Gastroesophageal sphincter (tissue), 4 donors: ENCODE data around the gene RCSD1. TPM values are rescaled to one million over a fixed set of nuclear protein-coding genes. Genes with fewer than 3 reads are reported as not detected.
"Not testable (repeated sequence)": the region's sequence is repeated elsewhere in the genome, so short reads cannot be mapped to it uniquely, and the experiment has no call there.

ENCODE experiments used
- ATAC-seq: fragments of 150-250 bp; one replicate; pipeline ENCODE4 v1.9.1; 2016; ENCODE audit warnings: mild to moderate bottlenecking, moderate library complexity
- H3K27ac ChIP-seq, 4 donors: fragments of 200-600 bp; sonication (generic) in 3 of 4; 1 replicate in 3 of 4; 2 replicates in 1 of 4; pipeline ENCODE4 v1.5.1; 2016 to 2019
- H3K27me3 ChIP-seq: fragments of 200-600 bp; sonication (generic); one replicate; pipeline ENCODE4 v1.5.1; 2019
- H3K36me3 ChIP-seq, 2 donors: fragments of 200-600 bp; sonication (generic); one replicate each; pipeline ENCODE4 v1.5.1; 2019; ENCODE audit warnings: control low read depth in 1 of 2
- H3K4me1 ChIP-seq, 3 donors: fragments of 200-600 bp; sonication (generic); 1 replicate in 2 of 3; 2 replicates in 1 of 3; pipeline ENCODE4 v1.5.1; 2016 to 2019; ENCODE audit warnings: control low read depth in 2 of 3
- H3K4me3 ChIP-seq, 2 donors: fragments of 200-600 bp; sonication (generic); one replicate each; pipeline ENCODE4 v1.5.1; 2019; ENCODE audit warnings: mild to moderate bottlenecking in 1 of 2, moderate library complexity in 1 of 2
- H3K9me3 ChIP-seq, 3 donors: fragments of 200-600 bp; sonication (generic); one replicate each; pipeline ENCODE4 v1.5.1; 2017 to 2019; ENCODE audit warnings: control low read depth in 2 of 3
- CTCF ChIP-seq, 4 experiments: fragments of 200-600 bp in 2 of 4; fragments of 450-650 bp in 2 of 4; sonication (generic) in 1 of 4; IDR thresholded peaks; one replicate each; pipeline ENCODE4 v1.5.1; 2017 to 2019; ENCODE audit warnings: antibody characterized with exemption in 4 of 4, mild to moderate bottlenecking in 2 of 4, moderate library complexity in 2 of 4
- EP300 ChIP-seq: sonication (generic); formaldehyde crosslinking; IDR thresholded peaks from one replicate; pipeline ENCODE4 v1.6.1; 2017; ENCODE audit warnings: antibody characterized with exemption, mild to moderate bottlenecking
- POLR2A ChIP-seq, 2 donors: fragments of 450-650 bp; IDR thresholded peaks; one replicate each; pipeline ENCODE4 v1.6.1; 2017; ENCODE audit warnings: antibody characterized with exemption in 2 of 2, mild to moderate bottlenecking in 2 of 2, moderate library complexity in 1 of 2
- POLR2AphosphoS5 ChIP-seq: sonication (generic); formaldehyde crosslinking; IDR thresholded peaks from one replicate; pipeline ENCODE4 v1.6.1; 2017; ENCODE audit warnings: antibody characterized with exemption
- WGBS, 2 donors: methylation state at CpG; one replicate each; pipeline ENCODE4 v1.1.5; 2018; ENCODE audit warnings: low coverage in 1 of 2; 5-methylcytosine and 5-hydroxymethylcytosine counted together
- total RNA-seq, 4 donors: library from RNA; depleted of rRNA; stranded (reverse); fragments of >200 nt; gene quantifications; one replicate each; pipeline ENCODE4 v1.1.0, GENCODE V29; 2016

The RCSD1 gene
- total RNA-seq, 4 donors from 2014 or later: 14.5 to 20.6 (median 17.3) TPM

GRCh38 chr1:167738158-167738557 lies 108.1 kb downstream of the RCSD1 start:
- no peak for ATAC-seq
- whole genome bisulfite sequencing, 2 donors: 97 to 99% methylated on average over 7 to 8 of the region's 8 CpGs
- no peaks in the 10 kb centered on the region for H3K9me3 ChIP-seq
- no peak overlapping the region for H3K4me3 ChIP-seq
- no peak overlapping the region for H3K27ac ChIP-seq
- no peaks in the 10 kb centered on the region for H3K27me3 ChIP-seq
- H3K36me3 ChIP-seq: no peaks in the 10 kb centered on the region
- H3K4me1 ChIP-seq: peaks cover 0 to 15% (median 4%) of the 10 kb centered on the region in 3 donors
- TF ChIP-seq POLR2AphosphoS5: no peak
- TF ChIP-seq CTCF (IDR thresholded peaks at IDR 0.05): no peak
- no peak for TF ChIP-seq POLR2A (IDR thresholded peaks at IDR 0.05)
- TF ChIP-seq EP300: no peak

- Histone ChIP-seq H3K9me3 (no peaks in the 10 kb centered on the region), H3K36me3 (no peaks in the 10 kb centered on the region), H3K4me3 (no peak overlapping the region), H3K27me3 (no peaks in the 10 kb centered on the region), H3K4me1 (peaks cover under 1 to 22% (median 4%) of the 10 kb centered on the region in 3 donors), H3K27ac (no peak overlapping the region)
- TF ChIP-seq CTCF (IDR thresholded peaks at IDR 0.05) (no peak), POLR2A (IDR thresholded peaks at IDR 0.05) (no peak), POLR2AphosphoS5 (no peak), EP300 (no peak)
- 33% methylated on average over 3 of the region's 3 CpGs for WGBS, 2 donors
- ATAC-seq: no peak
Observed at GRCh38 chr1:167739752-167740151, 109.7 kb downstream of the RCSD1 start.

GRCh38 chr1:167741103-167741502 lies 111.1 kb downstream of the RCSD1 start:
- peaks cover 3 to 34% (median 4%) of the 10 kb centered on the region in 3 donors for H3K4me1 ChIP-seq
- not testable (repeated sequence) for H3K4me3 ChIP-seq, H3K27me3 ChIP-seq, H3K36me3 ChIP-seq, H3K9me3 ChIP-seq, ATAC-seq, H3K27ac ChIP-seq
- 94 to 100% methylated on average over 1 to 6 of the region's 7 CpGs for WGBS, 2 donors

GRCh38 chr1:167742392-167743057 lies 112.5 kb downstream of the RCSD1 start:
- not testable (repeated sequence) for H3K27ac ChIP-seq, ATAC-seq, H3K9me3 ChIP-seq, H3K4me3 ChIP-seq, H3K27me3 ChIP-seq, H3K36me3 ChIP-seq
- H3K4me1 ChIP-seq: peaks cover 3 to 33% (median 5%) of the 10 kb centered on the region in 3 donors
- 83 to 92% methylated on average over 1 of the region's 1 CpG for WGBS, 2 donors

GRCh38 chr1:167744901-167745300 lies 114.9 kb downstream of the RCSD1 start:
- peaks cover 3 to 56% (median 6%) of the 10 kb centered on the region in 3 donors for H3K4me1 ChIP-seq
- H3K36me3 ChIP-seq: no peaks in the 10 kb centered on the region
- TF ChIP-seq EP300 (no peak), POLR2A (IDR thresholded peaks at IDR 0.05) (no peak), POLR2AphosphoS5 (no peak)
- H3K27me3 ChIP-seq: no peaks in the 10 kb centered on the region
- H3K9me3 ChIP-seq: no peaks in the 10 kb centered on the region
- H3K4me3 ChIP-seq: no peak overlapping the region
- ATAC-seq: no peak
- 79 to 100% methylated on average over 1 to 3 of the region's 3 CpGs for WGBS, 2 donors
- no peak overlapping the region for H3K27ac ChIP-seq

- TF ChIP-seq POLR2A (IDR thresholded peaks at IDR 0.05) (no peak), POLR2AphosphoS5 (no peak), EP300 (no peak), CTCF (IDR thresholded peaks at IDR 0.05) (no peak)
- peaks cover 3 to 66% (median 6%) of the 10 kb centered on the region in 3 donors for H3K4me1 ChIP-seq
Observed at GRCh38 chr1:167746013-167746672, 116.1 kb downstream of the RCSD1 start.

More at GRCh38 chr1:167746013-167746672, 116.1 kb downstream of the RCSD1 start:
- no peak for ATAC-seq
- 79 to 86% methylated on average over 5 of the region's 5 CpGs for WGBS, 2 donors
- H3K9me3 ChIP-seq: no peaks in the 10 kb centered on the region
- H3K4me3 ChIP-seq: no peak overlapping the region
- H3K27ac ChIP-seq: no peak overlapping the region
- H3K27me3 ChIP-seq: no peaks in the 10 kb centered on the region
- no peaks in the 10 kb centered on the region for H3K36me3 ChIP-seq
